Limb (tissue), 2 donors: ENCODE results near the gene RGL4.
"Not testable (repeated sequence)": the region's sequence is repeated elsewhere in the genome, so short reads cannot be mapped to it uniquely, and the experiment has no call there.

Experiments
- DNase-seq, 2 donors: peaks; one replicate each; pipeline ENCODE4 v3.0.0-alpha.2; 2016; ENCODE audit errors: extremely low spot score in 2 of 2

The RGL4 gene, protein sequence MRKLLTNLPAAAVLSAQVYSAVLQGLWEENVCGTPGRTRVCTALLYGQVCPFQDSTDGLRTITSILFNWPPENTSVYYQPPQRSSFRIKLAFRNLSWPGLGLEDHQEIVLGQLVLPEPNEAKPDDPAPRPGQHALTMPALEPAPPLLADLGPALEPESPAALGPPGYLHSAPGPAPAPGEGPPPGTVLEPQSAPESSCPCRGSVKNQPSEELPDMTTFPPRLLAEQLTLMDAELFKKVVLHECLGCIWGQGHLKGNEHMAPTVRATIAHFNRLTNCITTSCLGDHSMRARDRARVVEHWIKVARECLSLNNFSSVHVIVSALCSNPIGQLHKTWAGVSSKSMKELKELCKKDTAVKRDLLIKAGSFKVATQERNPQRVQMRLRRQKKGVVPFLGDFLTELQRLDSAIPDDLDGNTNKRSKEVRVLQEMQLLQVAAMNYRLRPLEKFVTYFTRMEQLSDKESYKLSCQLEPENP

GRCh38 chr22:23690713-23691112 lies at the start of gene RGL4:
RGL4 (plus strand) TSS chr22:23691013; CDS start chr22:23692031, 1,018 bp downstream.
- DNase-seq: no peak

DNA sequence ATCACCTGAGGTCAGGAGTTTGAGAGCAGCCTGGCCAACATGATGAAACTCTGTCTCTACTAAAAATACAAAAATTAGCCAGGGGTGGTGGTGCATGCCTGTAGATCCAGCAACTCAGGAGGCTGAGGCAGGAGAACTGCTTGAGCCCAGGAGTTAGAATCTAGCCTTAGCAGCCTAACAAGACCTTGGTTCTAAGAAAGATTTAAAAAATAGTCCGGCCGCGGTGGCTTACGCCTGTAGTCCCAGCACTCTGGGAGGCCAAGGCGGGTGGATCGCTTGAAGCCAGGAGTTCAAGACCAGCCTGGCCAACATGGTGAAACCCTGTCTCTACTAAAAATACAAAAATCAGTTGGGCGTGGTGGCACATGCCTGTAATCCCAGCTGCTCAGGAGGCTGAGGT lies 44.3 kb upstream of the RGL4 start:
- not testable (repeated sequence) for DNase-seq

DNA sequence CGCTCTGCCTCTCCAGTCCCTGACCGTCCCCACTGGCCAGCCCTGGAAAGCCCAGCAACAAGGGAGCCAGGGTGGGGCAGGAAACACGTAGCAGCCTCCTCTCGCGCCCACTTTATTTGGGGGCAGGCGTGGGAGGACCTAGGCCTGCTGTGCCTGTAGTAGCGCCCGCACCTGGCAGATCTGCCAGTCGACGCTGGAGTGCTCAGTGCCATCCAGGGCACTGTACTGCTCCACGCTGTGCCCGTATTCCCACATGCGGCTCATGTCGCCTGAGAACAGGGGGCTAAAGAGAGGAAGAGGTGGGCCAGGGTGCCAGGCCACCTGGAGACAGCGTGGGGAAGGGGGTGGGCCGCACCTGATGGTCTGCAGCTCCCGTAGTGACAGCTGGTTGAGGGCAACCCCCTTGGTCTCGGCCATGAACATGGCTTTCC lies 41.7 kb upstream of the RGL4 start:
- no peak for DNase-seq

DNA sequence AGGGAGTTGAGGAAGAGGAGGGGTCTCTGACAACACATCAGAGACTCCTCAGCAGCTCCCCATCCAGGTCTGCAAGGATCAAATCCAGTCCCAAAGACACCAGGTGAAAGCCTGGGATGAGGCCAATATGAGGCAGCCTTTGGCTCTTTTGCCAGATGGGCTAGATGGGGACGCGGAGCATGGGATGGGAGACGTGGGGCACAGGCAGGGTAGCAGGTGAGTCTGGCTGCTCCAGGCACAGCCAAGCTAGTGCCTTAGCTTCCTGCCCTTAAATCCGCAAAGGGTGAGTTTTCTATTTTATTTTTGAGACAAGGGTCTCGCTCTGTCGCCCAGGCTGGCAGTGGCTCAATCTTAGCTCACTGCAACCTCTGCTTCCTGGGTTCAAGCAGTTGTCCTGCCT lies 39.1 kb upstream of the RGL4 start:
- DNase-seq: no peak

DNA sequence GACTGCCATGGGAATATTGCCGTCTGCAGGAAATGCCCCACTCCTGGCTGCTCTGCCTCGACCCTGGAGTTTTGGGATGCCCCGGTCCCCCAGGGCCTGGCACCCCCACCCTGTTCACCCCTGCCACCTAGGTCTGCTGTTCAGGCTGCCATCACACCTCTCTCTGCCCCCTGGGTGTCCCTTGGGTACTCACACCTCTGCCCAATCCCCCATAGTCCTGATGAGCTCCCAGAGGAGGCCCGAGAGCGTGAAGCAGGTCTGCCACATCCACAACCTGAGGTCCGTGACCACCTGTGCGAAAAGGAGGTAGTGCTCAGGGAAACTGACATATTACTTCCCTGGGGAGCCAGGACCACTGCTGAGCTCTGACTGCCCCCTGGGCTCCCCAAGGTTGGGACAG lies 38.5 kb upstream of the RGL4 start:
- DNase-seq: no peak

DNA sequence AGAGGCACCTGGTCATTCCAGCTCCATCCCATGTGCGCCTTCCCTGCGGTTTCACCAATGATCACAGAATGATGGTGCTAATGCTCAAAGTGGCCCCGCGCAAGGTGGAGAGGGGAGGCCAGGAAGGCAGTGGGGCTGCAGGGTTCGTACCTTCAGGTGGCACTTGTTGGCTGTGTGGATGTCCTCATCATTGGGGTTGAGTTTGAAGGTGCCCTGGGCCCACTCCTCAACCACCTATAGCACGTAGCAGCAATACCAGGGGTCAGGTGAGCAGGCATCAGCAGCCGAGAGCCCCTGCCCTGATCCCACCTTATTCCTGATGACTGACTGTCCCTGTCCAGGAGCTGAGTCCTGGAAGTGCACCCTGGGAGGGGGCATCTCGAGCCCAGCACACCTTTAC lies 38.1 kb upstream of the RGL4 start:
- no peak for DNase-seq

GRCh38 chr22:23655891-23656475 lies 34.8 kb upstream of the RGL4 start:
- DNase-seq: no peak

DNA sequence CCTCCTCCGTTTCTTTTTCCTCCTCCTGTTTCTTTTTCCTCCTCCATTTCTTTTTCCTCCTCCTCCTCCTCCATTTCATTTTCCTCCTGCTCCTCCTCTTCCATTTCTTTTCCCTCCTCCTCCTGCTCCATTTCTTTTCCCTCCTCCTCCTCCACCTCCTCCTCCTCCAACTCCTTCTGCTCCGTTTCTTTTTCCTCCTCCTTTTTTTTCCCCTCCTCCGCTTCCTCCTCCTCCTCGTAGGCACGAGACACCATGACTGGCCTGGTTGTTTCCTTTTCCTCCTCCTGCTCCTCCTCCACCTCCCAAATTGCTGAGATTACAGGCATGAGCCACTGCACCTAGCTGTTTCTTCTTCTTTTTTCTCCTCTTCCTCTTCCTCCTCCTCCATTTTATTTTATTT lies 33.1 kb upstream of the RGL4 start:
- no peak for DNase-seq

GRCh38 chr22:23660381-23660780 lies 30.4 kb upstream of the RGL4 start:
- DNase-seq: not testable (repeated sequence)

GRCh38 chr22:23670378-23671295 lies 20.2 kb upstream of the RGL4 start:
- DNase-seq: no peak

GRCh38 chr22:23671387-23671786 lies 19.4 kb upstream of the RGL4 start:
- DNase-seq: not testable (repeated sequence)

- not testable (repeated sequence) for DNase-seq
Measured at GRCh38 chr22:23672307-23673049, 18.3 kb upstream of the RGL4 start.

- DNase-seq: no peak
Measured at GRCh38 chr22:23673050-23673620, 17.7 kb upstream of the RGL4 start.

DNA sequence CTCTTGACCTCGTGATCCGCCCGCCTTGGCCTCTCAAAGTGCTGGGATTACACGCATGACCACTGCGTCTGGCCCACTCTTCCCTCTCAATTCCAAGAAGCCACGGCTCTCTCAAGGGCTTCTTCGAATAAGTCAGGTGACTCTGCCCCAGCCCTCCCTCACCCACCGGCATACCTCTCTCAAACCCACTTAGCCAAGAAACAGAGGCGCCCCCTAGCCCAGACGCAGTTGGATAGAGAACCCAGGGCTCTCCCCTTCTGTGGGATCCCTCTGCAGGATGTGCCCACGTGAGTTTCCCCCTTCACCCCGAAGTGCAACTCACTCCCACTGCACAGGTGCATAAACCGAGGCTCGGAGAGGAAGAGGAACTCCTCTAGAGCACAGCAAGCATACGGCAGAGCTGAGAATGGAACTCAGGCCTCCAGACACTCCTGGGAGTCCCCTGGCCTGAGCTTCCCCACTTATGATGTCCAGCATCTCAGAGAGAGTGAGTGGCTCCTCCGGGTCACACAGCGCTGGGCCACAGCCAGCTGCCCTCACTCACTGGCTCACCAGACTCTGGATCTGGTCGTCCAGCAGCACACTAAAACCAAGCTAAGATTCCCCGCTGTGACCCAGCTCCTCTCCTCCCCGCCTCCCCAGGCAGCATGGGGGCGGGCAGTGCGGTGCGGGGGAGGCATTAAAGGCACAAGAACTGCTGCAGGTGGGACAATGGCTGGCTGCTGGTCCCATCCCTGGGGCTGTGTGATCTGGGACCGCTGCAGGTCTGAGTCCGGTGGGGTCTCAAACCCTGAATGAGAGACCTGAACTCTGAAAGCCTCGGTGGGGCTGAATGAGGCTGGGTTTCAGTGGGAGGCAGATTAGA lies 16.8 kb upstream of the RGL4 start:
- DNase-seq: no peak

DNA sequence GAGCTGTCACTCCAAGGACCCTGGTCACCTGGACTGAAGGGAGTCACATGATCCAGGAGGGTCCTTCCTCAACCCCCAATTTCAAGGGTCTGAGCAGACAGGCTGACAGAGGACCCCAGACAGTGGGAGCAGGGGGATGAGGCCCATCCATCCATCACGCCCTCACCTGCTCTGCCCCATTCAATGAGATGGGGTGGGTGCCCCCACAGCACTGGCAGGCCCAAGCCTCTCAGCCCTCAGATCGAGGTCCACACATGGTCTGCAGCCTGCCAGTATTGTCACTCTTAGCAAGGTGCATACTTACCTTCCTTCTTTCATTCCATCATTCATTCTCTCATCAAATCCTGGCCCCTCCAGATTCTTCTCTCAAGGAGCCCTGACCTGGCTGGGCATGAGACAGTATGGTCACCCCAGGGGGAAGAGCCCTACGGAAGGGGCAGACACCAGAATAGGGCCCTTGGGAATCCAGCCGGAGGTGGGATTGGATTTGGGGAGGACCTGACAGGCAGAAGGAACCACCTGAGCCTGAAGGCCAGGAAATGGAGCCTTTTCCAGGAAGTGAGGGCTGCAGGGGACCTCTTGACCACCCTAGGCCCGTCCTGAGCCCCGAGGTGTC lies 15.8 kb upstream of the RGL4 start:
- DNase-seq: not testable (repeated sequence)

GRCh38 chr22:23675502-23676415 lies 15.1 kb upstream of the RGL4 start:
- no peak for DNase-seq

GRCh38 chr22:23676841-23677700 lies 13.7 kb upstream of the RGL4 start:
- DNase-seq: not testable (repeated sequence)

DNA sequence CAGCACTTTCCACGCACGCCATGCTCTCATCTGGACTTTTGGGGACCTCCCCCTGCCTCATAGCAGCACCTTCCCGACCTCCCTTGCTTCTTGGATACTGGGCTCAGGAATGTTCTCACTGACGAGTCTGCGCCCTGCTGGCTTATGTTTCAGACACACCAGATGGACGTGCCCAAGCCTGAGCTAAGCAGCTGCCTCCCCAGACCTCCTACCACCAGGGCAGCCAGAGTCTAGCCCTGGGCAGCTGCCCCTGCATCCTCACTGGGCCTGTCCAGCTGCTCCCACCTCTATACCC lies 13.2 kb upstream of the RGL4 start:
- no peak for DNase-seq
